Activated naive CD8-positive, alpha-beta T cell treated with anti-CD3 and anti-CD28 coated beads, Interleukin-2, amount 50 U/mL, for 24 hours (primary cell): Measurements from ENCODE around the gene GSX1.

Experiments used
- ATAC-seq: fragments of 150-1000 bp; cut with Tn5 transposase; one replicate; pipeline ENCODE4 v1.10.0; 2021
- DNase-seq: peaks from one replicate; pipeline ENCODE4 v3.0.0; 2021
- H3K27ac Mint-ChIP-seq: one replicate; pipeline ENCODE4 v1.8.0; 2021; ENCODE audit warnings: mild to moderate bottlenecking, mixed read lengths
- H3K27me3 Mint-ChIP-seq: one replicate; pipeline ENCODE4 v1.8.0; 2021; ENCODE audit warnings: mixed read lengths
- H3K36me3 Mint-ChIP-seq: one replicate; pipeline ENCODE4 v1.8.0; 2021; ENCODE audit warnings: low read depth, mixed read lengths
- H3K4me1 Mint-ChIP-seq: one replicate; pipeline ENCODE4 v1.8.0; 2021; ENCODE audit warnings: mixed read lengths
- H3K4me3 Mint-ChIP-seq: one replicate; pipeline ENCODE4 v1.8.0; 2021; ENCODE audit warnings: mild to moderate bottlenecking, moderate library complexity, mixed read lengths
- H3K9me3 Mint-ChIP-seq: one replicate; pipeline ENCODE4 v1.8.0; 2021; ENCODE audit warnings: mixed read lengths

The GSX1 gene

DNA sequence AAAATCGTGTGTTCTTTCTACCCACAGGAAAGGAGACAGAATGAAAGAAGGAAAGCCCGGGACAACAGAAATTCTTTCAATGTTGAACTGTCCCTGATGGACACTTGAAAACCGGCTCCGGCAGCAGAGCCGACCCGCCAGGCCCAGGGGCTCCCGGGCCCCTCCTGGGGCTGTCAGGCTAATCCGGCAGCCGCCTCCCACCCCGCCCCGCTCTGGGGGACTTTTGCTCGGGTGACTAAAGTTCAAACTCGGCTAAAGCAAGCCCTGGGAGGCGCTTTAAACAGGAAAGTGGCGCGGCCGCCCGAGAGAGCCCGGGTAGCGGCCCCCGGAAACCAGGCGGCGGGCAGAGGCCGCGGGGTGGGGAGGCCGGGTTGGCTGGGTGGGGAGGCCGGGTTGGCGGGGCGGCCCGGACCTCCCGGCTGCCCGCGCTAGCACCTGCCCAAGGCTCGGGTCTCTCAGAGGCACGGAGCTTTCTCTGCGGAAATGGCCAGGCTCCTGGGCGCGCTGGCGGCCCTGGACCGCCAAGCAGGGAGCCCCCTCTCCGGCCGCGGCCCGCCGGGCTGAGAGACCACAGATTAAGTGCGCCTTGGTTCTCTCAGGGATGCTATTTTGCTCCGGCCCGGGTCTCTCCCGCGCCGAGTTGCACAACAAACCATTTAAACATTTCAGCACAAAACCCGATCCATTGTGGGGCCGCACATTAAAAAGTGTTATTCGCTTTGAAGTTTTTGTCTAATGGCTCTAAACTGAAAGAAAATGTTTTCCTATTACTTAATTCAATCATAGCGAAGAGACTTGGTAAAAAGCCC lies 2.6 kb upstream of the GSX1 start:
- Mint-ChIP-seq H3K27me3 (peaks cover 71% of the 10 kb centered on the region), H3K4me1 (peaks cover 32% of the 10 kb centered on the region), H3K27ac (no peak overlapping the region), H3K9me3 (no peaks in the 10 kb centered on the region), H3K36me3 (no peaks in the 10 kb centered on the region), H3K4me3 (peak overlapping the region; percentile 66)
- no peak for DNase-seq
- ATAC-seq = peak; percentile 11

DNA sequence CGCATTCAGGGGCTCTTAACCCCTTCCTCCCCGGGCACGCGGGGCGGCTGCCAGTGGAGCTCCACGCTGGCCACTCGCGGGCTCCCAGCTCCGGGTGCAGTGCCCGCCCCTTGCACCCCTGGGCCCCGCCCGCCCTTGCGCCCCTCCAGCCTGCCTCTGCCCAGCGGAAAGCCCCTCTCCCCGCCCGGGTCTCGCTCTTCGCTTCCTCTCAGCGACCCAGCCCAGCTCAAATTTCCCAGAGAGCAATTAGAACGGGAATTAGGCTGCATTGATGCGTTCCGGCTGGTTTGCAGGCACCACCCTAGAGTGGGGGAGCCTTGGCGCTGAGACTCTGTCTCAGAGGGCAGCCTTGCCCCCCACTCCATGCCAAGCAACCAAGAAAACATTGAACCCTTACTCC lies 1.8 kb upstream of the GSX1 start:
- ATAC-seq (no peak), DNase-seq (no peak)
- Mint-ChIP-seq H3K27me3 (peaks cover 75% of the 10 kb centered on the region), H3K9me3 (no peaks in the 10 kb centered on the region), H3K36me3 (no peaks in the 10 kb centered on the region), H3K4me3 (peak overlapping the region; percentile 76), H3K27ac (no peak overlapping the region), H3K4me1 (peaks cover 32% of the 10 kb centered on the region)

DNA sequence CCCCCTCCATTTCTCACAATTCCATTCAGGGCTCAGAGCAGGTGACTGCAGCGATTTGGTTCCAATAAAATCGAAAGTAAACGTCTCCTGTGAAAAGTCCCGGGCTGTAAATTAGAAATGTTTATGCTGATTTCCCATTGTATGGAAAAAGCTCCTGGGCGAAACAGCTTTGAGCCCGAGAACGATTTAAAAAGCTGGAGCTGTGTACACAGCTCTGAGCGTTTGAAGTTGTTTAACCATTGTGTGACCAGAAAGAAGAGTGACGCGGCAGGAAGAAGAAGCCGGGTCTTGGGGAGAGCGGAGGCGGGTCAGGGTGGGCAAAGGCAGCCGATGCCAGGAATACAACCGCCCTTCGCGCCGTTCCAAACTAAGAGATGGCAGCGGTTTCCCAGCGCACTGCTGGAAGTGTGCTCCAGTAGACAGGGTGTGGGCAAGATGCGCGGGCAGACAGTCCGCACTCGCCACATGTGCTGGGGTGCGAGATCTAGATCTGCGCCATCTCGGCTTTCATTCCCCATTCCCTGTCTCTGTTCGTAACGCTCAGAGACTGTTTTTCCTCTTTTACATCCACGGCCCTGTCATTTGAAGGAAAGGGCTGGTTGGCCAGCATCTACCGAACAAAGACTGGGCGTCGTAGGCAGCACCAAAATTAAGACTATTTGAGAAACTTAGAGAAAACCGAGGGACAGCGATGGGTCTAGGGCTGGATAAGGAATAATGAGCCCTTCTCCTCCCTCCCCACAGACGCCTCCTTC lies 960 bp upstream of the GSX1 start:
- no peak for DNase-seq
- peaks cover 81% of the 10 kb centered on the region for H3K27me3 Mint-ChIP-seq
- H3K36me3 Mint-ChIP-seq = no peaks in the 10 kb centered on the region
- H3K4me1 Mint-ChIP-seq = peaks cover 32% of the 10 kb centered on the region
- peak overlapping the region; percentile 76 for H3K4me3 Mint-ChIP-seq
- H3K9me3 Mint-ChIP-seq = no peaks in the 10 kb centered on the region
- H3K27ac Mint-ChIP-seq = no peak overlapping the region
- no peak for ATAC-seq

DNA sequence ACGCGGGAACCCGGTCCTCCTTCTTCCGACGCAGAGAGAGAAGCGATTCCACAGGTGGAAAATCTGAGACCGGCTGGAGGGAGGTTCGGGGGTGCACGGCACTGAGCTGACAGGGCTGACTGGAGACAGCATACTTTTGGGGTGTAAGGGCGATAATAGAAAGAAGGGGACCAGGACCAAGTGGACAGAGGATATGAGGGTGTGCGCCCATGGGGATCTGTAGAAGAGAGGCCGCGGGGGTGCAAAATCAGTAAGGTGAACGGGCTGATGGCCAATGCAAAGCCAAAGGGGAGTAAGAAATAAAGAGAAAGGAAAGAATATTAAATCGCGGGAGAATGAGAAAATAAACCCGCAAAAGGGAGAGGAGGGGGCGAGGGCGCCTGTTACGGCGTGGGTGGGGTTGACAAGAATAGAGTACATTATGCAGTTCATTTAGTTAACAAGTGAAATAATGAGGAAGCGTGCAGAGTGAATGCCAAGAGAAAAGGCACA lies 336 bp upstream of the GSX1 start:
- Mint-ChIP-seq H3K27ac (no peak overlapping the region), H3K9me3 (no peaks in the 10 kb centered on the region), H3K4me1 (peaks cover 32% of the 10 kb centered on the region), H3K36me3 (no peaks in the 10 kb centered on the region), H3K4me3 (peak overlapping the region; percentile 76), H3K27me3 (peaks cover 84% of the 10 kb centered on the region)
- ATAC-seq (no peak), DNase-seq (no peak)

DNA sequence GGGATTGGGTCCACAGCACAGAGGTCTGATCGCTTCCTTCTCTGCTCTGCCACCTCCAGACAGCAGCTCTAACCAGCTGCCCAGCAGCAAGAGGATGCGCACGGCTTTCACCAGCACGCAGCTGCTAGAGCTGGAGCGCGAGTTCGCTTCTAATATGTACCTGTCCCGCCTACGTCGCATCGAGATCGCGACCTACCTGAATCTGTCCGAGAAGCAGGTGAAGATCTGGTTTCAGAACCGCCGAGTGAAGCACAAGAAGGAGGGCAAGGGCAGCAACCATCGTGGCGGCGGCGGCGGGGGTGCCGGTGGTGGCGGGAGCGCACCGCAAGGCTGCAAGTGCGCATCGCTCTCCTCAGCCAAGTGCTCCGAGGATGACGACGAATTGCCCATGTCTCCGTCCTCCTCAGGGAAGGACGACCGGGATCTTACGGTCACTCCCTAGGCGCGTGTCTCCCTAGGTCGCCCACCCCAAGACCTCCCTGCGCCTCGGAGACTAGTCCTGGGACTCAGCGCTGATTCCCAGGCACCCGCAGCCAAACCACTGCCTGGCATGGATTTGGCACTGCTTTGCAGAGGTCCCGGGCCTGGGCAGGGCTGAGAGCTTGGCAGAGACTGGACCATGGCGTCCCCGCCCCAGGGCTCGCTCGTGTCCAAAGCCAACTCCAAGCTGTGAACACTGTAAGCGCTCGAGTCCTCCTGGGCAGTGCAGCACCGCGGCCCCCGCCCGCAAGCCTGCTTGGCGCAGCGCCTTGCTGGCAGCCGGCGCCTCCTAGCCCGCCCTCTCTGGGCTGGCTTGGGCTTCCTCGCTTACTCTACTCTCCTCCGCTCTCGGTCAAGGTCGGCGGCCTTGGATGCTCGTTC lies 1.5 kb downstream of the GSX1 start:
- no peaks in the 10 kb centered on the region for H3K36me3 Mint-ChIP-seq
- H3K9me3 Mint-ChIP-seq = no peaks in the 10 kb centered on the region
- no peak for DNase-seq
- peaks cover 32% of the 10 kb centered on the region for H3K4me1 Mint-ChIP-seq
- H3K4me3 Mint-ChIP-seq = no peak overlapping the region
- no peak overlapping the region for H3K27ac Mint-ChIP-seq
- ATAC-seq = no peak
- peaks cover 87% of the 10 kb centered on the region for H3K27me3 Mint-ChIP-seq

DNA sequence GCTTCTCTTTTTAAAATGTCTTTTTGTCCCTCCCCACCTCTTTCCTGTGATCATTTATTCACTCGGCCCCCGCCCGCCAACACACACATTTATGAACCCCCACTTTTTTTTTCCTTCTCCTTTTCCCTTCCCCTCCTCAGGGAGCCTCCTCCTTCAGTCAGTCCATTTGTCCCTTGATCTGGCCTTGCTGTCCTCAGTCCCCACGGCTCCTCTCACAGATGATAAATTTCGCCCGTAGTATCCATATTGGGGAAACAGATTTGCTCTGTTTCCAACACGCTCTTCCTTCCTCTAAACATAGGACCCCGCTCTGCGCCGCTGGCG lies 2.0 kb downstream of the GSX1 start:
- H3K36me3 Mint-ChIP-seq = no peaks in the 10 kb centered on the region
- DNase-seq (no peak), ATAC-seq (no peak)
- no peak overlapping the region for H3K4me3 Mint-ChIP-seq
- no peak overlapping the region for H3K27ac Mint-ChIP-seq
- no peaks in the 10 kb centered on the region for H3K9me3 Mint-ChIP-seq
- H3K27me3 Mint-ChIP-seq = peaks cover 85% of the 10 kb centered on the region
- H3K4me1 Mint-ChIP-seq = peaks cover 28% of the 10 kb centered on the region

DNA sequence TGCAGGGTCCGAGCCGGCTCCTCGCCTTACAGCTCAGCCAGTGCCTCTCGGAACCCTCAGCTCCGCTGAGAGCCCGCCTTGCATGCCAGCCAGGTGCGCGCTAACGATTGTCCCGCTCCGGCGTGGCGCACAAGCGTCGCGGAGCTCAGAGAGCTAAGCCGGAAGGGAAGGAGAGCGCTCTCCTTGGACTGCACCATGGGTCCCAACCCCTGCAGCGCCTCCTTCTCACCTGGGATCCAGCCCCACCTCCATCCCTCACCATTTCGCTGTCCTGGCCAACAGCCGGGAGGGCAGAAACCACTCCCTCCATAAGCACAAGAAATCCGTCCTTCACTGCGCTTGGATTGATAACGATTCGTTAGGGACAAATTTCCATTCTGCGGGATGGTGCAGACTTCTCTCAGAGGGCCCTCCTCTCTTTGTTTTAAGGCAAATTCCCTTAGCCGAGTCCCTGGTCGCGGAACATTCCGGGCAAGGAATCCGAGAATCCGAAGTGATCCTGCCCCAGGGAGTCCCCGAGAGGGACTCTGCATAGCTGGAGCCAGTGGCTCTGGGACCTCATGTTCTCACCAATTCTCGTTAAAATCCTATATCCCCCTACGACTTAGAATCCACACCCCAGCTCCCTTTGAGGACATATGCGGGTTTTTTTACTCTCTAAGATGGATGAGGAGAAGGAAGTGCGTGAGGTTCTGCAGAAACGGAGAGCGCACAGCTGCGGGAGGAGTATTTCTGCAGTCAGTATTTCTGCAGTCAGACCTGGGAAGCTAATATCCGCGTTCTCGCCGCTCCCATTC lies 2.8 kb downstream of the GSX1 start:
- Mint-ChIP-seq H3K9me3 (no peaks in the 10 kb centered on the region), H3K36me3 (no peaks in the 10 kb centered on the region), H3K4me1 (peaks cover 26% of the 10 kb centered on the region), H3K4me3 (no peak overlapping the region), H3K27ac (no peak overlapping the region), H3K27me3 (peaks cover 87% of the 10 kb centered on the region)
- no peak for ATAC-seq
- no peak for DNase-seq

DNA sequence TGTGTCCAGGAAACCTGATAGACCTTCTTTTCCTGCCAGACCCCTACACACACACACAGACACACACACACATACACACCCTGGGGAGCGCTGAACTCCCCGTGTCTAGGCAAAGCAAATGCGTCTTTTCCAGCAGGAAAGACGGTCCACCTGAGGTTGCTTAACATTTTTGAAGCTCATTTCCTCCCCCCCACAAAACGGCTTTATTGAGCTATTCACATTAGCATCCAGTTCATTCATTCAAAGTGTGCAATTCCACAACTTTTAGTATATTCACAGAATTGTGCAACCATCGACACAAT lies 3.4 kb downstream of the GSX1 start:
- Mint-ChIP-seq H3K4me1 (peaks cover 23% of the 10 kb centered on the region), H3K4me3 (no peak overlapping the region), H3K27me3 (peaks cover 89% of the 10 kb centered on the region), H3K9me3 (no peaks in the 10 kb centered on the region), H3K36me3 (no peaks in the 10 kb centered on the region), H3K27ac (no peak overlapping the region)
- DNase-seq (no peak), ATAC-seq (no peak)

DNA sequence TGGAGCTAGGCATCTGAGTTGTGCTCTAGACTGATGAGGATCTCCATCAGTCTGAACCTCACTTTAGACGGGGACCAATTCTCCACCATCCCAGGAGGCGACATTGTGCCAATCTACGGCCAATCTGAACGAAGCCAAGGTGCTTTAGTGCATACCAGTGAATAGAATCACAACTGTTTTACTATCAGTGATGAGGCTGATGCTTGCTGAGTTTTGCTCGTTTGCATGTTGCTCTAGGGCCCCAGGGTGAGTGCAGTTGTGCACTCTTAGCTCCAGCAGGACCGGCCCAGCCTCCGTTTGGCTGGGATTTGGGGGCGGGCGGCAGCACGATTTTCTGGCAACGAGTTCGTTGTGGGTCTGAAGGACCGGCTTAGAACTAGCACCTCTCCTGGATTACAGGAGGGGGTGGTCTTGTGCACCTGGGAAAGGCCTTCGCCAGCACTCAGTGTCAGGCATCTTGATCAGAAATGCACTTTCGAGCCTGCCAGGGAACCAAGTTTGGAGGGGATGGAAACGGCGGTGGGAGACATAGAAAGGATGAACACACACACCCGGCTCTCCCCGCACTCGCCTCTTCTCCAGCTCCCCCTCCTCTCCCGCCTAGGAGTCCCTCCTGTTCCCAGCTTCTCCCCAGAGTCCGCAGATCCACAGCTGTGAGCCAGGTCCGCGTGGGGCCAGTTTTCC lies 4.4 kb downstream of the GSX1 start:
- H3K27me3 Mint-ChIP-seq = peaks cover 81% of the 10 kb centered on the region
- ATAC-seq = no peak
- no peak for DNase-seq
- H3K4me3 Mint-ChIP-seq = no peak overlapping the region
- peaks cover 13% of the 10 kb centered on the region for H3K4me1 Mint-ChIP-seq
- H3K9me3 Mint-ChIP-seq = no peaks in the 10 kb centered on the region
- no peaks in the 10 kb centered on the region for H3K36me3 Mint-ChIP-seq
- H3K27ac Mint-ChIP-seq = no peak overlapping the region

DNA sequence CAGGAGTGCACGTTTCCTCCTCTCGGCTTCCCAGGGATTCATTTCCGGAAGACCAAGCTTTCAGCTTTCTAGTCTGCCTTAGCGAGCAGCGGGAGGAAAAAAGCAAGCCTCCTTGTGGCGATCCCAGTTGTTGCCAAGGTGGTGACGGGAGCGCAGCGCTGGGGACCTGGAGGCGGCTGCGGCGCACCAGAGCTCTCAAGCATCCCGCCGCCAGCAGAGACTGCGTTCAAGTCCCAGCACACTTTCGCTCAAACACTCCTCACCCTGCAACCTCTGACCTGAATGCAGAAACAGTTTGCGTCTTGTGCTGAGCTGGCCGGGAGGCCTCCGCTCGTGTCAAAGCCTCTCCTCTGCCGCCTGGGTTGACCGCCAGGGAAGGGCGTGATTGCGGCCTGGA lies 4.9 kb downstream of the GSX1 start:
- DNase-seq = no peak

DNA sequence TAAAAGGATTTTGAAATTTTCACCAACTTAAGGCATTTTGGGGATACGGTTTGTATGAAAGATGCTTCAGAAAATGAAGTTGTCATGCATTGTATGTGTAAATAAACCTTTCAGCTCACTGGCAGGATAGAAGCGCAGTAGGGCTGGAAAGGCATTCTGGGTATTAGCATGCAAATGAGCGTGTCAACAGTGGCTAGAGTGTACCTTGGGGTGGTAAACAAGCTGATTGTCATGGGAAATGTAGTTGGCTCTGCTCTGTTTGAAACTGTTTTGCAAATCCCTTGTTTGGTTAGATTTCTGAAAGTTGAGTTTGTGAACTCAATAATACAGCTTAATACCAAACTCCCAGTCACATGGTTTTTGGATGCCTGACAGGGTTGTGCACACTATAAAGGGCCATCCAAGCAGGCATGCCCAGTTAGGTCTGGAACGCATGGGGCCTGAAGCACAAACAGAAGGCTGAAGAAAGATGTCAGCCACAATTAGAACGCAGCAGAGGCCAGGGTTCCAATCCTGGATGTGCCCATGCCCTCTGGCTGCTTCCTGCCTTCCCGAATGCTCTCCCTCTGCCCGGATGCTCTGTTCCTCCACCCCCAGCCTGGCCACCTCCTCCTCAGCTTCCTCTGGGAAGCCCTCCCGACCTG lies 14.6 kb downstream of the GSX1 start:
- H3K36me3 Mint-ChIP-seq = no peaks in the 10 kb centered on the region
- no peaks in the 10 kb centered on the region for H3K4me1 Mint-ChIP-seq
- no peaks in the 10 kb centered on the region for H3K9me3 Mint-ChIP-seq
- DNase-seq (no peak), ATAC-seq (no peak)
- H3K27ac Mint-ChIP-seq = no peak overlapping the region
- H3K4me3 Mint-ChIP-seq = no peak overlapping the region
- peaks cover 50% of the 10 kb centered on the region for H3K27me3 Mint-ChIP-seq

More for the DNA sequence above, 4.9 kb downstream of the GSX1 start:
- no peaks in the 10 kb centered on the region for H3K9me3 Mint-ChIP-seq
- no peak for ATAC-seq
- no peak overlapping the region for H3K27ac Mint-ChIP-seq
- peaks cover 8% of the 10 kb centered on the region for H3K4me1 Mint-ChIP-seq
- H3K36me3 Mint-ChIP-seq = no peaks in the 10 kb centered on the region
- peaks cover 78% of the 10 kb centered on the region for H3K27me3 Mint-ChIP-seq
- H3K4me3 Mint-ChIP-seq = no peak overlapping the region

DNA sequence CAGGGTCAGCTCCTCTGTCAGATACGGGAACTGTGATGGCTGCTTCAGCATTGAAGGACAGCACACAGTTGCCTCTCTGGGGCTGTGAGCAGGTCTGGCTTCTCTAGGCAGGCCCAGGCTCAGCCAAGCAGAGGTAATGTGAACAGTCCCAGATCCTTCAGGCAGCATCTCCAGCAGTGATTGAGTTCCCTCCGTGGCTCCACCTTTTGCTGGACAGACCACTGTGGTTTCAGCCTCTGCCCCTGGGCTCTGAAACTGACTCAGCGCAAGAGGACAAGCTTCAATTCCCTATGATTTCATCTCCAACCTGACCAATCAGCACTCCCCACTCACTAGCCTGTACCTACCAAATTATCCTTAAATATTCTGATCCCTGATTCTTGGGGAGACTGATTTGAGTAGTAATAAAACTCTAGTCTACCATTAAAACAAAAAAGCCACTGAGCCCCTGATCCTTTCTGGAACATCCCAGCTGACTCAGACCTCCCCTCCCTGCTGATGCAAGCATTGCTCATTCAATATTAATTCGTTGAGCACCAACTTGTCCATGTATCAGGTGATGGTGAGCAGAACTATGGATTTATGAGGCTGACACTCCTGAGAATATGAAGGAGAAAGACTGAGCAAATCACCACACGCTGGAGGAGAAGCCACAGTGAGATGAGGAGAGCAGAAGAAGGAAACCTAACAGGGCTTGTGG lies 16.7 kb downstream of the GSX1 start:
- DNase-seq = no peak
- ATAC-seq = no peak
- peaks cover 40% of the 10 kb centered on the region for H3K27me3 Mint-ChIP-seq
- H3K4me3 Mint-ChIP-seq = no peak overlapping the region
- no peaks in the 10 kb centered on the region for H3K4me1 Mint-ChIP-seq
- H3K36me3 Mint-ChIP-seq = no peaks in the 10 kb centered on the region
- H3K9me3 Mint-ChIP-seq = no peaks in the 10 kb centered on the region
- H3K27ac Mint-ChIP-seq = no peak overlapping the region

DNA sequence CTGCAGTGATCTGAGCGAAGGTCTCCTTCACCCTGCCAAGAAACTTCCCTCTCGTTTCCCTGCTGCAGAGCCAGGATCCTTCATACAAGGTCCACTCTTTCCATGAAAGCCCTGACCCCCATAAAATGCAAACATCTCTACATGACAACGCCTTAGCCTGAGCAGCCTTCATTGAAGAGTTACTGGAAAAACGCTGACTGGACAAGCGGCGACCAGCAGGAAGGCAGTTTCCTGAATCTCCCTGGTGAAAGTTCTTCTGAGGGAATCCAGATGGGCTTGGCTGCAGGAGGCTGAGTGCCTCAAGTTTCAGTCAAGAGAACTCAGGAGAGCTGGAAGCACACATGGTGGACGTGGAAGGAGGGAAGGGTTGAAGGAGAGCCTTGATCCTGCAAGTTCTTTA lies 17.7 kb downstream of the GSX1 start:
- H3K27me3 Mint-ChIP-seq = peaks cover 44% of the 10 kb centered on the region
- no peak overlapping the region for H3K4me3 Mint-ChIP-seq
- DNase-seq (no peak), ATAC-seq (no peak)
- no peaks in the 10 kb centered on the region for H3K4me1 Mint-ChIP-seq
- no peaks in the 10 kb centered on the region for H3K36me3 Mint-ChIP-seq
- no peak overlapping the region for H3K27ac Mint-ChIP-seq
- H3K9me3 Mint-ChIP-seq = no peaks in the 10 kb centered on the region
